Large intestine (tissue), 3 donors: ENCODE data around the gene PIAS4. TPM values are rescaled to one million over a fixed set of nuclear protein-coding genes. Genes with fewer than 3 reads are reported as not detected.

Experiments used
- DNase-seq, 2 donors: peaks; one replicate each; pipeline versions ENCODE4 v3.0.0 to v3.0.0-alpha.2; 2013
- H3K27ac ChIP-seq: one replicate; pipeline ENCODE4 v1.5.1; 2013; ENCODE audit warnings: low read length
- H3K27me3 ChIP-seq: 2 replicates; pipeline ENCODE4 v1.6.1; 2013; ENCODE audit warnings: low read length; ENCODE audit not compliant: control insufficient read depth, insufficient read depth
- H3K36me3 ChIP-seq: 2 replicates; pipeline ENCODE4 v1.6.1; 2013; ENCODE audit warnings: low read length; ENCODE audit not compliant: control insufficient read depth, insufficient read depth
- H3K4me1 ChIP-seq: one replicate; pipeline ENCODE4 v1.6.1; 2013; ENCODE audit warnings: low read length; ENCODE audit not compliant: control insufficient read depth, insufficient read depth
- H3K4me3 ChIP-seq: one replicate; pipeline ENCODE4 v1.5.1; 2013; ENCODE audit warnings: low read length
- H3K9me3 ChIP-seq: one replicate; pipeline ENCODE4 v1.6.1; 2013; ENCODE audit warnings: mild to moderate bottlenecking, low read depth, low read length, moderate library complexity; ENCODE audit not compliant: control insufficient read depth
- WGBS: methylation state at CpG from one replicate; pipeline ENCODE4 v1.1.5; 2013; ENCODE audit warnings: low lambda C conversion rate; ENCODE audit not compliant: insufficient coverage; 5-methylcytosine and 5-hydroxymethylcytosine counted together
- polyA plus RNA-seq: library from polyadenylated mRNA; unstranded; fragments of 120-200 nt; gene quantifications from one replicate; pipeline ENCODE4 v1.2.1, GENCODE V29; 2013

Gene PIAS4
- polyA plus RNA-seq, 1 donor = 26.8 TPM

- Histone ChIP-seq H3K36me3 (peaks cover 64% of the 10 kb centered on the region), H3K4me1 (peaks cover 48% of the 10 kb centered on the region), H3K27me3 (no peaks in the 10 kb centered on the region), H3K27ac (no peak overlapping the region), H3K9me3 (no peaks in the 10 kb centered on the region), H3K4me3 (no peak overlapping the region)
- WGBS = no CpG with 5 or more reads among the region's 33 CpGs
- DNase-seq = no peak
Measured at GRCh38 chr19:4012975-4013634, 5.6 kb downstream of the PIAS4 start.

GRCh38 chr19:4013886-4014540, 6.5 kb downstream of the PIAS4 start:
- H3K4me3 ChIP-seq = no peak overlapping the region
- no peaks in the 10 kb centered on the region for H3K27me3 ChIP-seq
- H3K4me1 ChIP-seq = peaks cover 41% of the 10 kb centered on the region
- peaks cover 64% of the 10 kb centered on the region for H3K36me3 ChIP-seq
- no peaks in the 10 kb centered on the region for H3K9me3 ChIP-seq
- no CpG with 5 or more reads among the region's 20 CpGs for WGBS
- DNase-seq = no peak
- no peak overlapping the region for H3K27ac ChIP-seq

- H3K27ac ChIP-seq = peak overlapping the region; percentile 11
- no peak for DNase-seq
- peaks cover 33% of the 10 kb centered on the region for H3K4me1 ChIP-seq
- no peaks in the 10 kb centered on the region for H3K9me3 ChIP-seq
- H3K36me3 ChIP-seq = peaks cover 71% of the 10 kb centered on the region
- no peaks in the 10 kb centered on the region for H3K27me3 ChIP-seq
- no peak overlapping the region for H3K4me3 ChIP-seq
- no CpG with 5 or more reads among the region's 25 CpGs for WGBS
Measured at GRCh38 chr19:4014541-4015491, 7.3 kb downstream of the PIAS4 start.

- no peaks in the 10 kb centered on the region for H3K27me3 ChIP-seq
- no peak overlapping the region for H3K4me3 ChIP-seq
- H3K9me3 ChIP-seq = no peaks in the 10 kb centered on the region
- no CpG with 5 or more reads among the region's 37 CpGs for WGBS
- peaks cover 71% of the 10 kb centered on the region for H3K36me3 ChIP-seq
- peak; percentile 32 to 49 for DNase-seq
- peak overlapping the region; percentile 6 for H3K27ac ChIP-seq
- peaks cover 28% of the 10 kb centered on the region for H3K4me1 ChIP-seq
Measured at GRCh38 chr19:4015705-4016402, 8.3 kb downstream of the PIAS4 start.

GRCh38 chr19:4016486-4016885, 8.9 kb downstream of the PIAS4 start:
- H3K4me3 ChIP-seq = no peak overlapping the region
- peaks cover 22% of the 10 kb centered on the region for H3K4me1 ChIP-seq
- H3K27ac ChIP-seq = no peak overlapping the region

GRCh38 chr19:4016903-4017638, 9.5 kb downstream of the PIAS4 start:
- no peaks in the 10 kb centered on the region for H3K27me3 ChIP-seq
- WGBS = no CpG with 5 or more reads among the region's 15 CpGs
- peaks cover 20% of the 10 kb centered on the region for H3K4me1 ChIP-seq
- H3K4me3 ChIP-seq = no peak overlapping the region
- no peak for DNase-seq
- H3K9me3 ChIP-seq = no peaks in the 10 kb centered on the region
- H3K36me3 ChIP-seq = peaks cover 69% of the 10 kb centered on the region
- H3K27ac ChIP-seq = no peak overlapping the region

More at GRCh38 chr19:4016486-4016885, 8.9 kb downstream of the PIAS4 start:
- Histone ChIP-seq H3K9me3 (no peaks in the 10 kb centered on the region), H3K36me3 (peaks cover 68% of the 10 kb centered on the region), H3K27me3 (no peaks in the 10 kb centered on the region)
- no peak for DNase-seq
- no CpG with 5 or more reads among the region's 12 CpGs for WGBS

- no peaks in the 10 kb centered on the region for H3K9me3 ChIP-seq
- H3K4me1 ChIP-seq = peaks cover 16% of the 10 kb centered on the region
- no peak overlapping the region for H3K27ac ChIP-seq
- no CpG with 5 or more reads among the region's 22 CpGs for WGBS
- H3K4me3 ChIP-seq = no peak overlapping the region
- H3K27me3 ChIP-seq = no peaks in the 10 kb centered on the region
- DNase-seq = no peak
- H3K36me3 ChIP-seq = peaks cover 63% of the 10 kb centered on the region
Measured at GRCh38 chr19:4018140-4018613, 10.6 kb downstream of the PIAS4 start.

GRCh38 chr19:4018775-4019504, 11.4 kb downstream of the PIAS4 start:
- Histone ChIP-seq H3K4me3 (no peak overlapping the region), H3K36me3 (peaks cover 60% of the 10 kb centered on the region), H3K9me3 (no peaks in the 10 kb centered on the region), H3K27me3 (no peaks in the 10 kb centered on the region), H3K4me1 (peaks cover 16% of the 10 kb centered on the region), H3K27ac (no peak overlapping the region)
- no peak for DNase-seq
- WGBS = no CpG with 5 or more reads among the region's 19 CpGs

GRCh38 chr19:4019578-4019977, 12.0 kb downstream of the PIAS4 start:
- Histone ChIP-seq H3K36me3 (peaks cover 60% of the 10 kb centered on the region), H3K27ac (no peak overlapping the region), H3K4me3 (no peak overlapping the region), H3K4me1 (peaks cover 16% of the 10 kb centered on the region), H3K9me3 (no peaks in the 10 kb centered on the region), H3K27me3 (no peaks in the 10 kb centered on the region)
- WGBS = no CpG with 5 or more reads among the region's 17 CpGs
- no peak for DNase-seq
